K562 (cell line): ENCODE measurements around the gene SLC6A20. TPM values are rescaled to one million over a fixed set of nuclear protein-coding genes. Genes with fewer than 3 reads are reported as not detected.

Experiments used
- ATAC-seq: fragments of 200-7000 bp; cut with Tn5 transposase; 3 replicates; pipeline ENCODE4 v1.9.1; 2020; ENCODE audit warnings: moderate library complexity
- BruUV-seq: library from RNA; stranded (reverse); fragments of 400-500 nt; replicated peaks from 2 replicates; lab custom pipeline; 2021; lab: Mats Ljungman, UMichigan
- CTCF ChIA-PET: fragments of 300-600 bp; formaldehyde crosslinking; extraction: SDS; loops from one replicate; lab custom pipeline; 2021; ENCODE audit warnings: low intra/inter-chr PET ratio; lab: Yijun Ruan, JAX
- POLR2A ChIA-PET: fragments of 300-600, 350-650 bp; sonication (Branson Sonifier 250); formaldehyde crosslinking; extraction: SDS; loops from one replicate; lab custom pipeline; 2021; ENCODE audit warnings: antibody characterized with exemption, inconsistent platforms; lab: Yijun Ruan, JAX
- DNase-seq, 4 experiments: peaks; one replicate each; pipeline versions ENCODE4 v3.0.0 to v3.0.0-alpha.2; 2011 to 2018; ENCODE audit warnings: low spot score in 3 of 4, mixed read lengths in 3 of 4; ENCODE audit errors: extremely low read depth in 1 of 4
- FAIRE-seq: peaks from 2 replicates; lab custom pipeline; 2011; peaks lifted over from hg19 to GRCh38; lab: Jason Lieb, UNC
- H2AFZ ChIP-seq: 2 replicates; pipeline ENCODE4 v1.6.0; 2011; ENCODE audit warnings: low read depth, low read length, control low read depth, inconsistent platforms
- H3K27ac ChIP-seq: fragments of 200-600 bp; 3 replicates; pipeline ENCODE4 v1.8.0; 2011; ENCODE audit warnings: low read depth, mild to moderate bottlenecking, control low read depth, inconsistent platforms, low read length, moderate library complexity, mixed read lengths; ENCODE audit errors: extremely low read depth
- H3K27me3 ChIP-seq, 2 experiments: fragments of 300-600 bp in 1 of 2; 2 replicates in 1 of 2; 3 replicates in 1 of 2; pipeline versions ENCODE4 v1.6.0 to v1.8.0; 2011; ENCODE audit warnings: inconsistent platforms in 2 of 2, low read length in 2 of 2, mild to moderate bottlenecking in 1 of 2, mixed read lengths in 1 of 2, moderate library complexity in 1 of 2; ENCODE audit not compliant: control insufficient read depth in 2 of 2, insufficient read depth in 2 of 2
- H3K36me3 ChIP-seq: fragments of 300-600 bp; 3 replicates; pipeline ENCODE4 v1.8.0; 2011; ENCODE audit warnings: mild to moderate bottlenecking, low read length, inconsistent platforms; ENCODE audit not compliant: control insufficient read depth, insufficient read depth
- H3K4me1 ChIP-seq, 2 experiments: fragments of 200-600 bp in 1 of 2; replicated peaks in 1 of 2; 2 replicates in 1 of 2; 3 replicates in 1 of 2; pipeline versions ENCODE4 v1.5.1 to v1.8.0; 2011; ENCODE audit warnings: inconsistent platforms in 2 of 2, low read length in 2 of 2, mild to moderate bottlenecking in 1 of 2, mixed read lengths in 1 of 2, moderate library complexity in 1 of 2; ENCODE audit not compliant: control insufficient read depth in 2 of 2, insufficient read depth in 2 of 2
- H3K4me2 ChIP-seq: 2 replicates; pipeline ENCODE4 v1.6.1; 2011; ENCODE audit warnings: low read length, control low read depth, inconsistent platforms, mixed read lengths; ENCODE audit not compliant: insufficient read depth
- H3K4me3 ChIP-seq: fragments of 200-600 bp; sonication (generic), shearing (Covaris generic); 2 replicates; pipeline ENCODE4 v1.5.1; 2016; ENCODE audit warnings: control low read depth, inconsistent platforms
- H3K79me2 ChIP-seq: fragments of 200-600 bp; 3 replicates; pipeline ENCODE4 v1.8.0; 2011; ENCODE audit warnings: low read length, inconsistent platforms; ENCODE audit not compliant: control insufficient read depth, insufficient read depth
- H3K9ac ChIP-seq, 2 experiments: 2 replicates each; pipeline versions ENCODE4 v1.6.0 to v1.6.1; 2011; ENCODE audit warnings: low read depth in 2 of 2, low read length in 2 of 2, control low read depth in 1 of 2, inconsistent platforms in 1 of 2, mild to moderate bottlenecking in 1 of 2, mixed read lengths in 1 of 2; ENCODE audit not compliant: insufficient read depth in 1 of 2
- H3K9me1 ChIP-seq: one replicate; pipeline ENCODE4 v1.6.0; 2011; ENCODE audit warnings: inconsistent platforms, mild to moderate bottlenecking, low read length, moderate library complexity; ENCODE audit not compliant: control insufficient read depth, insufficient read depth
- H3K9me3 ChIP-seq: replicated peaks from 2 replicates; pipeline ENCODE4 v1.5.1; 2011; ENCODE audit warnings: low read depth, low read length, inconsistent platforms; ENCODE audit not compliant: control insufficient read depth, insufficient read depth
- H4K20me1 ChIP-seq: replicated peaks from 2 replicates; pipeline ENCODE4 v1.6.1; 2011; ENCODE audit warnings: low read length, inconsistent platforms, mixed read lengths; ENCODE audit not compliant: control insufficient read depth, insufficient read depth
- DACH1 ChIP-seq: fragments of 450-650 bp; IDR thresholded peaks from 2 replicates; pipeline ENCODE4 v1.6.1; 2018; ENCODE audit not compliant: partially characterized antibody
- NFE2 ChIP-seq: IDR thresholded peaks from 2 replicates; pipeline ENCODE4 v1.6.1; 2014; ENCODE audit warnings: antibody characterized with exemption, low read depth
- WGBS: fragments of 100-300 bp; shearing (Covaris generic); methylation state at CpG from one replicate; pipeline ENCODE4 v1.1.6; 2016; ENCODE audit warnings: low coverage, mixed read lengths; ENCODE audit not compliant: insufficient coverage; ENCODE audit errors: missing lambda C conversion rate; 5-methylcytosine and 5-hydroxymethylcytosine counted together
- in situ Hi-C: fragments of 300-500 bp; cut with MboI; formaldehyde crosslinking; loops from 4 replicates; pipeline ENCODE4 v1.15.0; 2018; ENCODE audit warnings: inconsistent platforms, mixed read lengths
- intact Hi-C: fragments of 100-400 bp; cut with micrococcal nuclease; formaldehyde crosslinking; loops from 2 replicates; pipeline ENCODE4 v1.14.2; 2022
- polyA plus RNA-seq, 8 experiments: library from polyadenylated mRNA; depleted of rRNA in 4 of 8; stranded (reverse) in 5 of 8; unstranded in 3 of 8; fragments of >200 nt; fragmentation: Nextera tagmentation in 2 of 8; fragmentation: Illumina TruSeq in 1 of 8; extraction: Ambion mirVana in 2 of 8; extraction: Trizol in 1 of 8; gene quantifications; 2 replicates each; pipeline versions ENCODE4 v1.2.1 to v1.2.3, GENCODE V29; 2011 to 2014; ENCODE audit warnings: inconsistent platforms in 1 of 8, missing spikeins in 1 of 8
- total RNA-seq, 7 experiments: library from RNA; depleted of rRNA in 6 of 7; stranded (reverse); fragments of >200 nt in 6 of 7; fragmentation: Illumina TruSeq in 2 of 7; extraction: Trizol in 2 of 7; gene quantifications; 2 replicates each; pipeline versions ENCODE4 v1.2.1 to v1.2.3, GENCODE V29; 2011 to 2021; ENCODE audit warnings: low replicate concordance in 1 of 7
- TF ChIP-seq, protein P1 (sequence below): sonication (generic); formaldehyde crosslinking; IDR thresholded peaks from 2 replicates; pipeline ENCODE4 v1.8.0; 2022; ENCODE audit warnings: missing genetic modification reagents, mild to moderate bottlenecking, moderate library complexity, borderline replicate concordance
- TF ChIP-seq, protein P2 (sequence below): sonication (generic); formaldehyde crosslinking; IDR thresholded peaks from 2 replicates; pipeline ENCODE4 v1.8.0; 2022; ENCODE audit warnings: mild to moderate bottlenecking, missing genetic modification reagents

The SLC6A20 gene
- total and polyA plus RNA-seq, 9 of the 15 experiments (the other 6 are each of a cell fraction or from before 2014, with no cell fraction given), result not detected

GRCh38 chr3:45762647-45763302 lies 33.6 kb downstream of the SLC6A20 start:
- Histone ChIP-seq H3K4me1 (peaks cover 0 to 8% of the 10 kb centered on the region in 2 experiments; a peak in 2 of 5 replicates), H3K79me2 (no peaks in the 10 kb centered on the region), H3K9me3 (no peaks in the 10 kb centered on the region)
- intact Hi-C loops, result loop anchor here (5.0 to 10.0 kb wide), 2 partner anchors 70 to 248 kb away; no protein-coding TSS in a partner anchor
- in situ Hi-C loops, result no loop called here
- TF ChIP-seq DACH1 (peak; percentile 74), NFE2 (0 out of 2 replicates have a peak, but pooled peaks have one; percentile 13)
- TF ChIP-seq, protein P1, sequence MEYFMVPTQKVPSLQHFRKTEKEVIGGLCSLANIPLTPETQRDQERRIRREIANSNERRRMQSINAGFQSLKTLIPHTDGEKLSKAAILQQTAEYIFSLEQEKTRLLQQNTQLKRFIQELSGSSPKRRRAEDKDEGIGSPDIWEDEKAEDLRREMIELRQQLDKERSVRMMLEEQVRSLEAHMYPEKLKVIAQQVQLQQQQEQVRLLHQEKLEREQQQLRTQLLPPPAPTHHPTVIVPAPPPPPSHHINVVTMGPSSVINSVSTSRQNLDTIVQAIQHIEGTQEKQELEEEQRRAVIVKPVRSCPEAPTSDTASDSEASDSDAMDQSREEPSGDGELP (CRISPR knock-in tag), result peak; percentile 74
- TF ChIP-seq, protein P2, sequence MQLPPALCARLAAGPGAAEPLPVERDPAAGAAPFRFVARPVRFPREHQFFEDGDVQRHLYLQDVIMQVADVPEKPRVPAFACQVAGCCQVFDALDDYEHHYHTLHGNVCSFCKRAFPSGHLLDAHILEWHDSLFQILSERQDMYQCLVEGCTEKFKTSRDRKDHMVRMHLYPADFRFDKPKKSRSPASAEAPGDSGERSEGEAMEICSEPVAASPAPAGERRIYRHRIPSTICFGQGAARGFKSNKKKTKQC (CRISPR knock-in tag), result no peak
- TF ChIP-seq, all 486 proteins: peak for 3
- Histone ChIP-seq H3K9me1 (no peaks in the 10 kb centered on the region), H2AFZ (no peak overlapping the region), H3K4me2 (no peak overlapping the region), H4K20me1 (no peaks in the 10 kb centered on the region), H3K27me3 (peaks cover 28 to 70% of the 10 kb centered on the region in 2 experiments), H3K4me3 (no peak overlapping the region), H3K27ac (no peak overlapping the region), H3K36me3 (no peaks in the 10 kb centered on the region), H3K9ac (no peak overlapping the region)
- POLR2A ChIA-PET, result interaction anchor here (0.6 to 2.0 kb wide), 4 partner anchors 85 to 420 kb away, joined by 3 to 4 read pairs (median 4); no protein-coding TSS in a partner anchor
- ATAC-seq, result no peak
- FAIRE-seq, result peak; percentile 15
- 18% methylated on average over 19 of the region's 19 CpGs for WGBS
- CTCF ChIA-PET, result interaction anchor here (1.0 to 3.0 kb wide), 2 partner anchors 167 to 316 kb away, joined by 3 to 25 read pairs; no protein-coding TSS in a partner anchor
- no TSS peak for BruUV-seq
- no peak for DNase-seq
